ENCODE data around the gene EMC10. TPM values are rescaled to one million over a fixed set of nuclear protein-coding genes. Genes with fewer than 3 reads are reported as not detected.

The EMC10 gene
- polyA plus RNA-seq, 1 experiment = 45.4 TPM

GRCh38 chr19:50537306-50537685 lies 61.0 kb downstream of the EMC10 start:
- TF ChIP-seq, protein P1, sequence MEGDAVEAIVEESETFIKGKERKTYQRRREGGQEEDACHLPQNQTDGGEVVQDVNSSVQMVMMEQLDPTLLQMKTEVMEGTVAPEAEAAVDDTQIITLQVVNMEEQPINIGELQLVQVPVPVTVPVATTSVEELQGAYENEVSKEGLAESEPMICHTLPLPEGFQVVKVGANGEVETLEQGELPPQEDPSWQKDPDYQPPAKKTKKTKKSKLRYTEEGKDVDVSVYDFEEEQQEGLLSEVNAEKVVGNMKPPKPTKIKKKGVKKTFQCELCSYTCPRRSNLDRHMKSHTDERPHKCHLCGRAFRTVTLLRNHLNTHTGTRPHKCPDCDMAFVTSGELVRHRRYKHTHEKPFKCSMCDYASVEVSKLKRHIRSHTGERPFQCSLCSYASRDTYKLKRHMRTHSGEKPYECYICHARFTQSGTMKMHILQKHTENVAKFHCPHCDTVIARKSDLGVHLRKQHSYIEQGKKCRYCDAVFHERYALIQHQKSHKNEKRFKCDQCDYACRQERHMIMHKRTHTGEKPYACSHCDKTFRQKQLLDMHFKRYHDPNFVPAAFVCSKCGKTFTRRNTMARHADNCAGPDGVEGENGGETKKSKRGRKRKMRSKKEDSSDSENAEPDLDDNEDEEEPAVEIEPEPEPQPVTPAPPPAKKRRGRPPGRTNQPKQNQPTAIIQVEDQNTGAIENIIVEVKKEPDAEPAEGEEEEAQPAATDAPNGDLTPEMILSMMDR (IDR thresholded peaks at IDR 0.05; ENCODE audit: low read depth, low read length) = no peak
- no peak for DNase-seq (ENCODE audit: low read depth, low spot score)
- Histone ChIP-seq H3K9me3 (ENCODE audit: control insufficient read depth, insufficient read depth, low read length) (peaks cover 5% of the 10 kb centered on the region), H3K4me3 (ENCODE audit: low read depth, low read length) (no peak overlapping the region), H3K27ac (ENCODE audit: low read depth, low read length) (no peak overlapping the region), H3K27me3 (ENCODE audit: control insufficient read depth, insufficient read depth, low read length) (no peaks in the 10 kb centered on the region)
- POLR2A ChIA-PET = no interaction called here
- CTCF ChIA-PET = interaction anchor here (0.9 to 8.7 kb wide), 9 partner anchors 13 to 385 kb away, joined by 3 to 71 read pairs (median 5); no protein-coding TSS in a partner anchor

DNA sequence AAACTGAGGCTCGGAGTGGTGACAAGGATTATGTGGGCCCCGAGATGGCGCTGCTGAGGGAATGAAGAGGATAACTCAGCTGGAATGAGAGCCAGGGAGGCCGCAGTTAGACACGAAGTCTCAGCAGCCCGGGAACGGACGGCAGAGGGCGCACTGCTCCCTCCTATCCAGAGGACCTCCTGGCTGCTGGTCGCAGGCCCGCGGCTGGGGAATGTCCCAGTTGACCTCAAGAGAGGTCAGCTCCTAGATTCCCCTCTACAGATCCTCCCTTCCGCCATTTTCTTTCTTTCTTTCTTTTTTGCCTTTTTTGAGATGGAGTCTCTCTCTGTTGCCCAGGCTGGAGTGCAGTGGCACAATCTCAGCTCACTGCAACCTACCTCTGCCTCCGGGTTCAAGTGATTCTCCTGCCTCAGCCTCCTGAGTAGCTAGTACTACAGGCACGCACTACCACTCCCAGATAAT lies 61.5 kb downstream of the EMC10 start:
- Histone ChIP-seq H3K27ac (ENCODE audit: low read depth, low read length) (no peak overlapping the region), H3K9me3 (ENCODE audit: control insufficient read depth, insufficient read depth, low read length) (no peaks in the 10 kb centered on the region; the same call in 1 of the 2 replicates), H3K4me3 (ENCODE audit: low read depth, low read length) (no peak overlapping the region), H3K27me3 (ENCODE audit: control insufficient read depth, insufficient read depth, low read length) (no peaks in the 10 kb centered on the region)
- CTCF ChIA-PET = interaction anchor here (0.7 to 8.7 kb wide), 19 partner anchors 9 to 384 kb away, joined by 3 to 71 read pairs (median 5); no protein-coding TSS in a partner anchor
- DNase-seq (ENCODE audit: low read depth, low spot score) = peak; percentile 33
- POLR2A ChIA-PET = no interaction called here
- TF ChIP-seq, protein P1 (IDR thresholded peaks at IDR 0.05; ENCODE audit: low read depth, low read length) = peak; percentile 79

Other genes starting within 250 kb of the EMC10 start
- gene KCNC3, start 147.1 kb upstream of the EMC10 start, polyA plus RNA-seq (2011; rRNA removed) = not detected in 2 replicates
- 0.10 and 0.16 TPM in 2 replicates for gene NAPSA, start 110.9 kb upstream of the EMC10 start, polyA plus RNA-seq (2011; rRNA removed)
- 23.7 and 32.5 TPM in 2 replicates for gene NR1H2, start 100.0 kb upstream of the EMC10 start, polyA plus RNA-seq (2011; rRNA removed)
- 5.1 and 6.2 TPM in 2 replicates for gene POLD1, start 92.2 kb upstream of the EMC10 start, polyA plus RNA-seq (2011; rRNA removed)
- gene SPIB, start 57.6 kb upstream of the EMC10 start, polyA plus RNA-seq (2011; rRNA removed) = not detected in 2 replicates
- not detected in 2 replicates for gene MYBPC2, start 43.6 kb upstream of the EMC10 start, polyA plus RNA-seq (2011; rRNA removed)
- gene GARIN5A, start 341 bp downstream of the EMC10 start, polyA plus RNA-seq (2011; rRNA removed) = 0.32 and 0.48 TPM in 2 replicates
- gene JOSD2, start 34.7 kb downstream of the EMC10 start, polyA plus RNA-seq (2011; rRNA removed) = 19.6 and 30.7 TPM in 2 replicates
- not detected in 2 replicates for gene ASPDH, start 37.4 kb downstream of the EMC10 start, polyA plus RNA-seq (2011; rRNA removed)
- not detected in 2 replicates for gene LRRC4B, start 91.9 kb downstream of the EMC10 start, polyA plus RNA-seq (2011; rRNA removed)
- 0.02 and 0.05 TPM in 2 replicates for gene SYT3, start 163.4 kb downstream of the EMC10 start, polyA plus RNA-seq (2011; rRNA removed)
- gene C19orf81, start 172.9 kb downstream of the EMC10 start, polyA plus RNA-seq (2011; rRNA removed) = not detected in 2 replicates
- 2.4 and 3.5 TPM in 2 replicates for gene SHANK1, start 243.3 kb downstream of the EMC10 start, polyA plus RNA-seq (2011; rRNA removed)
- 43.9 and 64.1 TPM in 2 replicates for gene CLEC11A, start 246.9 kb downstream of the EMC10 start, polyA plus RNA-seq (2011; rRNA removed)